Activated gamma-delta T cell (primary cell): ENCODE measurements around the gene C5.

Experiments used
- DNase-seq: peaks from one replicate; lab custom pipeline; 2025; lab: John Stamatoyannopoulos, UW

The C5 gene

GRCh38 chr9:120941046-120941770 lies 108.9 kb downstream of the C5 start:
- no peak for DNase-seq

GRCh38 chr9:120940573-120940972 lies 109.5 kb downstream of the C5 start:
- DNase-seq: no peak

GRCh38 chr9:120938851-120939250 lies 111.2 kb downstream of the C5 start:
- DNase-seq: no peak

GRCh38 chr9:120937596-120937995 lies 112.5 kb downstream of the C5 start:
- no peak for DNase-seq

GRCh38 chr9:120937127-120937526 lies 112.9 kb downstream of the C5 start:
- DNase-seq: no peak

GRCh38 chr9:120936764-120937122 lies 113.3 kb downstream of the C5 start:
- no peak for DNase-seq

- peak; percentile 67 for DNase-seq
These were observed 113.9 kb downstream of the C5 start for GRCh38 chr9:120936011-120936763.

- no peak for DNase-seq
These were observed 114.7 kb downstream of the C5 start for GRCh38 chr9:120935383-120935857.

GRCh38 chr9:120934281-120934680 lies 115.8 kb downstream of the C5 start:
- no peak for DNase-seq

- no peak for DNase-seq
These were observed 116.6 kb downstream of the C5 start for GRCh38 chr9:120933310-120934055.

GRCh38 chr9:120932086-120932823 lies 117.8 kb downstream of the C5 start:
- DNase-seq: no peak

- no peak for DNase-seq
These were observed 118.6 kb downstream of the C5 start for GRCh38 chr9:120931231-120932085.

GRCh38 chr9:120929229-120929791 lies 120.8 kb downstream of the C5 start:
- DNase-seq: no peak

- DNase-seq: peak; percentile 72
These were observed 121.4 kb downstream of the C5 start for GRCh38 chr9:120928483-120929228.

GRCh38 chr9:120928015-120928482 lies 122.0 kb downstream of the C5 start:
- DNase-seq: no peak

- no peak for DNase-seq
These were observed 122.6 kb downstream of the C5 start for GRCh38 chr9:120927269-120928014.

- DNase-seq: no peak
These were observed 123.6 kb downstream of the C5 start, which contains the start of gene TRAF1 for GRCh38 chr9:120926397-120926928. TSS of gene TRAF1 (minus strand) at chr9:120926796. CDS start at chr9:120926075, 721 bp downstream.

- no peak for DNase-seq
These were observed 124.3 kb downstream of the C5 start for GRCh38 chr9:120925535-120926396.
